Measurements from ENCODE around the gene AGAP1.
"Not testable (repeated sequence)": the region's sequence is repeated elsewhere in the genome, so short reads cannot be mapped to it uniquely, and the experiment has no call there.

Gene AGAP1

DNA sequence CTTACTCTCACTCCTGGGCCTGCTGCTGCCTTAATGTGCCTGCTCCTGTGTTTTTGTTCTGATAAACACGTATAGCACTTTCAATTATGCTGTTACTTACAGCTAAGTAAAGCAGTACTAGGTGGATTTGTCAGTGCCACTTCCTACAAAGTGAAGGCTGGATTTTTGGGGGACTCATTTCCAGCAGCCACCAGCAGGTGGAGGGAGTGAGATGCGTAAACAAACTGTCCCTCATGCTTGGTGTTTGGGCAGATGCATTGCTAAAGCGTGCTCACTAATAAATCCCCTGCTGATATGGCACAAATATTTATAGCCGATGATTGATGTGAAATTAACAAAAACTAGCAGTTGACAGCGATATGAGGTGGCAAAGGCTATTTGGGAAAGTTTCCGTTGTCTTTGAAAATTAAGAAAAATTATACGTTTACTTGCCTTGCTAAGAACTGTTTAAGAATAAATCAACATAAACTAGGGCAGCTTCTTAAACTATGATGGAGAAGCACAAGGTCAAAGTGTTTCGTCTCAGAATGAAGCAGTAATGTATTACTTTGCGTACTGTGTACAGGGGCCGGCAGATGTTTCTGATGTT lies 101.7 kb downstream of the AGAP1 start:
- no peak for DNase-seq

DNA sequence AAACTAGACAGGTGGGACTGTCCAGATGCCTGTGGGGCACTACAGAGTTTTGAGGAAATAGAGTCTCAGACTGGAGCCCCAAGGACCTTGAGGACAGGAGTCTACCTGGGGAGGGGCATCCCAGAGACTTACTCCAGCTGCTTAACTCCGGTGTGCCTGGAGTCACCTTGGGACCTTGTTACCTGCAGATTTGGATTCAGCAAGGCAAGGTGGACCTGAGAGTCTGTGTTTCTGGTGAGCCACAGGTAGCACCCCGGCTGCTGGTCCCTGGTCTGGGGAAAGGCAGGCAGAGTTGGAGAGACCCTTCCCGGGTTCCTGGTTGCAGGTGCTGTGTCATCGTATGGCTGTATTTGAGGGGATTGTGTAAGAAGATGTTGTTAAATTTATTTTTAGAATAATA lies 102.4 kb downstream of the AGAP1 start:
- no peak for DNase-seq

- no peak for DNase-seq
Measured at GRCh38 chr2:235597081-235597615, 103.3 kb downstream of the AGAP1 start.

DNA sequence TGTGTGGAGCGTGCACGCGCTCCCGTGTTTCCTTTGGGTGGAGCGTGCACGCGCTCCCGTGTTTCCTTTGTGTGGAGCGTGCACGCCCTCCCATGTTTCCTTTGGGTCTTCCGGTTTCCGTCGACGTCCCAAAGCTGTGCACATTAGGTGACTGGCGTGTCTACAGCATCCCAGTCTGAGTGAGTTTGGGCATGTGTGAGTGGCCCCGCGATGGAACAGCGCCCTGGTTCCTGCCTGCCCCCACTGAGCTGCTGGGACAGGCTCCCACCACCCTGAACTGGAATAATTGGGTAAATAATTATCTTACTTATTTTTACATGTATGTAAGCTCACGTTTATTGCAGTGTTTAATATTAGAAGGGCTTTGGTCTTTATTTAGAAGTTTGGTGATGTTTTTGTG lies 104.2 kb downstream of the AGAP1 start:
- no peak for DNase-seq

- no peak for DNase-seq
Measured at GRCh38 chr2:235598532-235599531, 105.0 kb downstream of the AGAP1 start.

DNA sequence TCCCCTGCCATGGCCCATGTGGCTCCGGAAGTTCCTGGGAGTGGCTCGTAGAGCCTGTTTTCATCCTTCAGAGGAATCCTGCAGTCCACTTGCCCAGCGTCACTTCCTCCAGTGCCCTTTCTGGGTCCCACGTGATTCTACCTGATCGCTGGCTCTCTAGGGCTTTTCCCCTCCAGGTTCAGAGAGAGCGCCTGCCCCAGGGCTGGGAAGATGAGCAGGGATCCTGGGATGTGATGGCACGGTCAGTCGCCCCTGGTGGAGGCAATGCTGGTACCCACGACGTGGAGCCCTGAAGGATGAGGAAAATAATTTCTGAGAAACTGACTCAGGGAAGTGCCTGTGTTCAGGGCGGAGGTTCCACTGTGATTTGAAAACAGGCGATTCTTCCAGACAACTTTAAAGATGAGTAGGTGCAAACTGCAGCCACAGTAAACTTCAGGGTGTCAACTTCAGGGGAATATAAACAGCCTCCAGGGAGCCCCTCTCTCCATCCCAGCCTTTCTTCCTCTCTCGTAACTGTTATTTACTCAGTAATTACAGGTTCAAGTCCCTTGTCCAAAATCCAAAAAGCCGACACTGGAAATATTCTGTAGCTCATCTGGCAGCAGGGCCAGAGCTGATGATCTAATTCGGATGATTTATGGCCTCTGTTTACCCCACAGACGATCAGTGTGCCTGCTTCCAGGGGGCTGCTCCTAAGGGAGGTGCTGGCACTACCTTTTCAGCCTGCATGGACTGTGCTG lies 105.9 kb downstream of the AGAP1 start:
- DNase-seq, result no peak

DNA sequence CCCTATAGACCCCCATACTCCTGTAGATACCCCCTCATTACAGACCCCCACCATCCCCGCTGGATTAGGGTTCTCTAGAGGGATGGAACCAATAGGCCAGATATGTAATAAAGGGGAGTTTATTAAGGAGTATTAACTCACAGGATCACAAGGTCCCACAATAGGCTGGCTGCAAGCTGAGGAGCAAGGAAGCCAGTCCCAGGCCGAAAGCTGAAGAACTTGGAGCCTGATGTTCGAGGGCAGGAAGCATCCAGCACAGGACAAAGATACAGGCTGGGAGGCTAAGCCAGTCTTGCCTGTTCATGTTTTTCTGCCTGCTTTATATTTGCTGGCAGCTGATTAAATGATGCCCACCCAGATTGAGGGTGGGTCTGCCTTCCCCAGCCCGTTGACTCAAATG lies 106.6 kb downstream of the AGAP1 start:
- no peak for DNase-seq

GRCh38 chr2:235600926-235601325 lies 107.1 kb downstream of the AGAP1 start:
- no peak for DNase-seq

GRCh38 chr2:235601960-235602704 lies 108.3 kb downstream of the AGAP1 start:
- DNase-seq, result no peak

GRCh38 chr2:235602971-235603370 lies 109.1 kb downstream of the AGAP1 start:
- DNase-seq, result not testable (repeated sequence)

DNA sequence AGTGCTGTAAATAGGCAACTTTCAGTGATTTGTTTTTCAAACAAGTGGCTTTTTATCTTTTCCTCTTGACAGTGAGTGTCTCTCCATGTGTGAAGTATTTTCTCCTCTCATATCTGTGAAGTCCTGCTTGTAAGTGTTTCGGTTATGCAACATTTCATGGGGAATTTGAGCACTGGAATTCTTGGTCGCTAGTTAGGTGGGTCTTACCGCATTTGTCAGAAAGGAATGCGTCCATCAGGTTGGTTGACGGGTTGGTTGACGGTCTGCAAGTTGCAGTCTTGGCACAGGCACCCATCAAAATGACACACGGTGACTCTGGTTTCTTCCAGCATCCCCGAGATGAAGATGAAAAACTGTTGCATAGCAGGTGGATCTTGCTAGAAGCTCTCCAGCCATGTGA lies 109.8 kb downstream of the AGAP1 start:
- DNase-seq, result no peak

DNA sequence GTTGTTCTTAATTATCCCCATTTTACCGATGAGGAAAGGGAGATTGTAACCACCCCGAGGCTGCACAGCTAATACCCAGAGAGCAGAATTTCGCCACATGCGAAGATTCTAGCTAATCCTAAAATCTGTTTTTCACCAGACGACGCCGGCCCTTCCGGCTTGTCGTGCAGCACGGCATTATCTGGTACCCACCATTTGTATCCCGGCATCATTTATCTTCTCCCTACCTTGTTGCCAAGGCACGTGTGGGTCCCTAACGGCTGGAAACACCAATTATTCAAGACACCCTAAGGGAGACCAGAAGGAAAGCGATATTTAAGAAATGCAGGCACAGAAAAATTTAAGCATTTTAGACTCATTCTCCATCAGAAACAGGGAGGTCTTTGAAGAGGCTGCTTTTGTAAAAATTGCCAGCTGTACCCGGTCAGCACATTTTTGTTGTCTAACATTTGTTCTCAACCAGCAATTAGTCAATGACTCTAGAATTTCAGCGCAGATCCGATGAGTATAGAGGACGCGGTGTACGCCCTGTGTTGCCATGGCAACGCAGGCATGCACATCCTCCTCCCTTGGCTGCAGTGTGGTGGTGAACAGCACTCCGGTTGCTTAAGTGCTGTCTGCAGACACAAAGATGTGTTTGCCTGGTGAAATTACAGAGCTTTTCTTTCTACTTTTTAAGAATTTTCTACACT lies 111.6 kb downstream of the AGAP1 start:
- no peak for DNase-seq

DNA sequence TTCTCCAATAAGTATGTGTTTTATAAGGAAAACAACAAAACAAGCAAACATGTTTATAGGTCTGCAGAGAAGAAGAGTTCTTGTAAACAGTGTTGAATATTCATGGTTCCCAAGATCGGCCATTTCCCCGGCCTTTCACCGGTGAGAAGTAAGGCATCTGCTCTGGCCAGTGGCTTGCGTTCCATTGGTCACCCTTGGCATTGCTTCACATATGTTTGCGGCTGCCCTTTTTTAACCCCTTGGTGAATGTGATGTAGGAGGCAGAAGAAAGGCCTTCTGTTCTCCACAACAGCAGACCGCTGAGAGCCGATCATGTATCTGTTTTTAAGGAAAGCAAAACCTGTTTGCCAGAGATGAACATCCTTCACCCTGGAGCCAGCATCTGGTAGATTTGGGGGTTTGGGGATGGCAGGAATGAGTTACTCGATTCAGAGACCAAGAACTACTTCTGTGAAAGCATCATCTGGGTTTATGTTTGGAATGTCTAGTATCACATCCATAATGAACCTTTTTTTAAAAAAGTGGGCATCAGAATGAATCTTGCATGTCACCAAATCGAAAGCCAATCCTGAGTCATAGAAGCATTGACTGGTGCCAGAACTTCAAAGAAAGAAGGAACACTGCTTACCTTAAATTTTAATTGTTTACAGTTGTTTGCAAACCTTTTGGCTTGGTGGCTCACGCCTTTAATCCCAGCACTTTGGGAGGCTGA lies 112.3 kb downstream of the AGAP1 start:
- no peak for DNase-seq

GRCh38 chr2:235607546-235608199 lies 113.8 kb downstream of the AGAP1 start:
- DNase-seq, result no peak

- DNase-seq, result no peak
Measured at GRCh38 chr2:235608200-235608887, 114.5 kb downstream of the AGAP1 start.

- DNase-seq, result no peak
Measured at GRCh38 chr2:235609321-235609720, 115.5 kb downstream of the AGAP1 start.

DNA sequence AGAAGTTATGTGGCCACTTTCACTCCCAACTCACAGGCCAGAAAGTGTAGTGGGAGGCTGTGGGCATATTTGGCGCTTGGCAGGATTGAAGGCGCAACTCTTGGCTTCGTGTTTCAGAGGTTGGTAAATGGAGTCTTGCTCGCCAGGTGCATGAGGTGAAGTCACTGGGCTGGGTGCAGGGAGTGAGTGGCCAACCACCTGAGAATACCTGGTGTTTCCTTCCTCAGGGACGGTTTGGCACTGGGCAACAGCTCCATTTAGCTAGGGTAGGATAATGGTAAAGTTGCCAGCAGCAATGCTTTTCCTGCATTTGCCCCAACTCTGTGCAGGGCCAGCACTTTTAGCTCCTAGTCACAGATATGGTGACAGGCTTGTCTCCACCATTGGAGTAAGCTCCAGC lies 115.9 kb downstream of the AGAP1 start:
- no peak for DNase-seq

DNA sequence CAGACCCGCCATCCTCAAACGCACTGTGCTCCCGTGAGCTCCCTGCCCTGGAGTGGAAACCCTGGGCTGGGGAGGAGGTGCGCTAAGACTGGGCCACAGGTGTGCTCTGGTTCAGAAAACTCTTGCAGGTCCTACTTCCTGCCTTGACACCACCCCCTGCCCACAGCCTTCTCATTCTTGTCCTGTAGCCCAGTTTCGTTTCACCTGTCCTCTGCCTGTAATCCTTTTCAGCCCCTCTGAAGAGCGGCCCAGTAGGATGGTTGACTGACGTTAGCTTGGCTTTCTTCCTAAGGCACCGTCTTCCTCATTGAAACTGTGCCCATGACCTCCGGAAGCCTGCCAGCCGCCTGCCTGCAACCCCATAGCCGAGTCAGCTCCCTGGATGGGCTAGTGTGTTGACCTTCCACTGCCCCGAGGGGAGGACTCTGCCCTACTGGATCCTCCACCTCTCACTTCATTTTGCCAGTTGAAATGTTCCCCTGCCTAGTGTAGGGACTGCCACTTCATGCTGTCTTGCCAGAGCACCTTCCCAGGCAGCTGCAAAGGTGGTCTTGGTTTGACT lies 116.9 kb downstream of the AGAP1 start:
- DNase-seq, result no peak

DNA sequence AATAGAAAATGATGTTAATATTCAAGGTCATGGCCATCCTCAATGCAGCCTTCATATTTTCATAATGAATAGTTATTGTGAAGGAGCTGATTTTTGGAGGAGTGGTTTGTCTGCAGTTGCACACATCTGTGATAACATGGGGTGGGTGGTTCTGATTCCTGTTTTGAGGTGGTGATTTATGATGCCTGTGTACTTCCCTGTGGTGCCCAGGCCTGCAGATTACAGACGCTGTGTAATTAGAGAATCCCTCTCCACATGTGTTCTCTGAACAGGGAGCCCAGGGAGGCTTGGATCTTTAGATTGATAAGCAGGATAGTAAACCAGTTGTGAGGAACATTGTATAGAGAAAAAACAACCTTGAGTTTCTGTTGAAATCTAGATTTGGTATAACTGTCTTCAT lies 117.5 kb downstream of the AGAP1 start:
- DNase-seq, result no peak

DNA sequence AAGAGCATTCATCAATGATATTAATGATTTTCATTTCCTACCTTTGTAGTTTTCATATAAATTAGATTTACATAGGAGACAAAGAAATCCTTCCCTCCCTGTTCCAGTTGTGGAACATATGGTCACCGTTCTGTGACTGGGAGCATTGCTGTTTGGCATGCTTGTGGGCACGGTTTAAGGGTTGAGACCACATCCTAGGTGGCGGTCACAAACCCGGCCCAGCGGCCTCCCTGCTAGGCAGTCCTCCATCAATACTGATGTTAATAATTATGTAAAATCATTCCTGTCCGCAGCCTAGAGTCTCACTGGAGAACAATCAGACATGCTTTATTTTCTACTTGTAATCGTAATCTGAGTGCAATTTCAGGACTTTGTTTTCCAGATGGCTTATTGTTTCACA lies 117.9 kb downstream of the AGAP1 start:
- DNase-seq, result no peak

Data from stimulated activated CD4-positive, alpha-beta T cell treated with anti-CD3 and anti-CD28 coated beads, Interleukin-12 subunit alpha, Interleukin-12 subunit beta, amount 100 ng/mL, for 4 hours (primary cell).